Effector memory CD4-positive, alpha-beta T cell (primary cell): ENCODE data around the gene HECA.
"Not testable (repeated sequence)": the region's sequence is repeated elsewhere in the genome, so short reads cannot be mapped to it uniquely, and the experiment has no call there.

ENCODE experiments used
- DNase-seq, 3 donors: peaks; one replicate each; pipeline ENCODE4 v3.0.0-alpha.2; 2020
- H3K27ac ChIP-seq: 2 replicates; pipeline ENCODE4 v1.7.0; 2013; ENCODE audit warnings: mild to moderate bottlenecking, low read length, moderate library complexity; ENCODE audit not compliant: insufficient read depth, poor library complexity, severe bottlenecking
- H3K27me3 ChIP-seq: replicated peaks from 2 replicates; pipeline ENCODE4 v1.7.0; 2013; ENCODE audit warnings: mild to moderate bottlenecking, low read length; ENCODE audit not compliant: insufficient read depth, control insufficient read depth, poor library complexity, severe bottlenecking
- H3K36me3 ChIP-seq: 2 replicates; pipeline ENCODE4 v1.7.0; 2013; ENCODE audit warnings: mild to moderate bottlenecking, low read length, moderate library complexity; ENCODE audit not compliant: control insufficient read depth, insufficient read depth
- H3K4me1 ChIP-seq: 2 replicates; pipeline ENCODE4 v1.7.0; 2013; ENCODE audit warnings: low read length, mild to moderate bottlenecking; ENCODE audit not compliant: control insufficient read depth, insufficient read depth, poor library complexity, severe bottlenecking
- H3K4me3 ChIP-seq: 2 replicates; pipeline ENCODE4 v1.7.0; 2013; ENCODE audit warnings: low read length, low read depth, mild to moderate bottlenecking; ENCODE audit not compliant: insufficient read depth, poor library complexity, severe bottlenecking
- H3K9me3 ChIP-seq: 2 replicates; pipeline ENCODE4 v1.7.0; 2013; ENCODE audit warnings: mild to moderate bottlenecking, low read length, moderate library complexity; ENCODE audit not compliant: control insufficient read depth

HECA gene

DNA sequence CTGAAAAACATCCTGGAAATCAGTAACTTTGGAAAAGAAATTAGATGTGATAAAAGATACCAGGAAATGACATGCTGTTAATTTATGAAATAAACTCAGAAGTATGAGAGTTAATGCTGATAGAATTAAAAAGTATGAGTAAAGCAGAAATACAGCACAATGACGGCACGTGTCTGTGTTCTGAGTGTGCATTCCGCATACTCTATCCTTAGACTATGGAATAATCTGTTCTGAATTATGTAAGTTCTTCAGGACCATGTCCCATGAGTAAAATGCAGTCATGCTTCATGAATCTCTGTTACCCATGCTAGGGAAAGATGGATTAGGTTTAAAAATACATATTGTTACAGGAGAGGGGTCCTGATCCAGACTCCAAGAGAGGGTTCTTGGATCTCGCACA is 21.7 kb downstream of the HECA start:
- H3K27ac ChIP-seq, result no peak overlapping the region
- H3K27me3 ChIP-seq, result no peaks in the 10 kb centered on the region
- no peak overlapping the region for H3K4me3 ChIP-seq
- H3K9me3 ChIP-seq, result no peaks in the 10 kb centered on the region
- no peak for DNase-seq
- H3K4me1 ChIP-seq, result peaks cover 70% of the 10 kb centered on the region
- peaks cover 4% of the 10 kb centered on the region for H3K36me3 ChIP-seq

DNA sequence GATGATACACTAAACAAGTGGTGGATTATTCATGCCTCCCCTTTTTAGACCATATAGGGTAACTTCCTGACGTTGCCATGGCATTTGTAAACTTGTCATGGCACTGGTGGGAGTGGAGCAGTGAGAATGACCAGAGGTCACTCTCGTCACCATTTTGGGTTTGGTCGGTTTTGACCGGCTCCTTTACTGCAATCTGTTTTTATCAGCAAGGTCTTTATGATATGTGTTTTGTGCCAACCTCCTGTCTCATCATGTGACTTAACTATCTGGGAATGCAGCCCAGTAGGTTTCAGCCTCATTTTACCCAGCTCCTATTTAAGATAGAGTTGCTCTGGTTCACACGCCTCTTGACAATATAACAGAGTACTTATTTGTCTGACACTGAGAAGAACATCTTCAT is 22.2 kb downstream of the HECA start:
- not testable (repeated sequence) for H3K27ac ChIP-seq, DNase-seq, H3K4me3 ChIP-seq, H3K27me3 ChIP-seq, H3K36me3 ChIP-seq, H3K9me3 ChIP-seq
- H3K4me1 ChIP-seq, result peaks cover 69% of the 10 kb centered on the region

DNA sequence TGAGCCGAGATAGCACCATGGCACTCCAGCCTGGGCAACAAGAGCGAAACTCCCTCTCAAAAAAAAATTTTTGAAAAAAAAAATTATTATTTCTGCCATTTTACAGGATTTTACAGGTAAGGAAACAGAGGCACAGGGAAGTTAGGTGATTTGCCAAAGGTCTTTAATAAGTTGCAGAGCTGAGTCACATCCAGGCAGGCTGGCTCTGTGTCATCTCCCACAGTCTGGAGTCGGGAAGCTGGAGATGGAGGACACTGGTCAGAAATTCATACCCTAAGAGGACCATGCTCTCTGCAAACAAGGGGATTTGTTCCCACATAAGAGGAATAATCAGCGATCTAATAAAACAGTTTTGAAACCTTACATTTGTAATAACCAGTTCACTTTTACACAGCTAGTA is 24.1 kb downstream of the HECA start:
- Histone ChIP-seq H3K27me3 (no peaks in the 10 kb centered on the region), H3K4me3 (no peak overlapping the region), H3K9me3 (no peaks in the 10 kb centered on the region), H3K27ac (no peak overlapping the region), H3K4me1 (peaks cover 70% of the 10 kb centered on the region), H3K36me3 (peaks cover 4% of the 10 kb centered on the region)
- no peak for DNase-seq

DNA sequence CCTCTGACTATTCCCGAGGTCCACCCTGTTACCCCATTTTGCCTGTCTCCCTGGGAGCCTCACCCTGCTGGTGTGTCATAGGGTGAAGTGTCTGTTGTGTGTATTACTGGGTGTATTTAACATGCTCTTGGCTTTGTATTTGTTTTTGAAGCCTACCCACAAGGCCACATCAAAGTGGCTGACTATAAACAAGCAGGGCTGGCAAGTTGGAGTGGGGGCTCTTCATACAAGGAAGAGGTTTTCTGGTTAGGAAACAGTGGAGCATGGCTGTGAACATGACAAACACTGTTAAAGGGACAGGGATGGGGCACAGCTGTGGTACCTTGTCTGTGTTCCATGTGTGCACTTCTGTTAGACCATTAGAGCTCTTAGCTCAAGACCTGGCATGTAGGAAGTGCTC is 26.3 kb downstream of the HECA start:
- Histone ChIP-seq H3K9me3 (no peaks in the 10 kb centered on the region), H3K27ac (peak overlapping the region; percentile 72), H3K4me1 (peaks cover 72% of the 10 kb centered on the region), H3K36me3 (peaks cover 6% of the 10 kb centered on the region), H3K27me3 (no peaks in the 10 kb centered on the region), H3K4me3 (peak overlapping the region; percentile 39)
- DNase-seq, result peak; percentile 65 to 76 (median 71)

DNA sequence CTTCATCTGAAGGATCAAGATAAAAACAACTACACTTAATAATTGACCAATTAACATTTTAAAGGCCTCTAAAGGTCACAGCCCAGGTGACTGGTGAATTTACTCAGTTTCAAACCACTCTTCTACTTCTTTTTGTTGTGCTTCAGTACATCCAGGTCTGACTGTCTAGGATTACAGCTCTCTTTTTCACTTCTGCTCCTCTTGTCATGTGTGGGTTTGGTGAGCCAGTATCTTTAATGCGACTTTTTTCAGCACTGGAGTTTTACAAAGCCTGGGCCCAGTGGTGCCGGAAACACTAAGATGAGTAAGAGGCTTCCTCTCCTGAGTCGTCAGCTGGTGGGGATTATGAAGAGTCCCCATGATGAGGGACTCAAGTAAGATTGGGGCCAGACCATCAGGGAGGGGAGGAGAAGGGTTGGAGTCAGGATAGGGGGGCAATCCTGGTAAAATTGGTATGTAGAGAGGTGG is 27.0 kb downstream of the HECA start:
- peak overlapping the region; percentile 72 for H3K27ac ChIP-seq
- H3K4me3 ChIP-seq, result peak overlapping the region; percentile 39
- peak; percentile 41 to 66 (median 49) for DNase-seq
- H3K4me1 ChIP-seq, result peaks cover 74% of the 10 kb centered on the region
- H3K9me3 ChIP-seq, result no peaks in the 10 kb centered on the region
- no peaks in the 10 kb centered on the region for H3K27me3 ChIP-seq
- peaks cover 9% of the 10 kb centered on the region for H3K36me3 ChIP-seq

DNA sequence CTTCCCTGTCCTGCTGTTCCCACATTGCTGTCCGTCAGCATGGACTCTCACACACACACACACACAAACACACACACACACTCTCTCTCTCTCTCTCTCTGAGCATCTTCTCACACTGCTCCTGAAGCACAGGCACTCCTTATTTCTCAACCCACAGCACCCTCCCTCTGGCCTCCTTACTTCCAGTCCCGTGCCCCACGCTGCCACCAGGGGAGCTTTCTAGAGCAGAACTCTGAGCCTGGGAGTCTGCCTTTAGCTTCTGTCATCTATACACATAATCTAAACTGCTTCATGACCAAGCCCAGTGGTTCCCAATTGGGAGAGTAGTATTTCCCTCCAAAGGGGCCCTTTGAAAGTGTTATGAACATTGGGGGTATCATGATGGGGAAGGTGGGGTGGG is 29.1 kb downstream of the HECA start:
- H3K4me3 ChIP-seq, result no peak overlapping the region
- peaks cover 22% of the 10 kb centered on the region for H3K36me3 ChIP-seq
- no peak for DNase-seq
- H3K9me3 ChIP-seq, result no peaks in the 10 kb centered on the region
- H3K4me1 ChIP-seq, result peaks cover 68% of the 10 kb centered on the region
- no peaks in the 10 kb centered on the region for H3K27me3 ChIP-seq
- peak overlapping the region; percentile 33 for H3K27ac ChIP-seq

DNA sequence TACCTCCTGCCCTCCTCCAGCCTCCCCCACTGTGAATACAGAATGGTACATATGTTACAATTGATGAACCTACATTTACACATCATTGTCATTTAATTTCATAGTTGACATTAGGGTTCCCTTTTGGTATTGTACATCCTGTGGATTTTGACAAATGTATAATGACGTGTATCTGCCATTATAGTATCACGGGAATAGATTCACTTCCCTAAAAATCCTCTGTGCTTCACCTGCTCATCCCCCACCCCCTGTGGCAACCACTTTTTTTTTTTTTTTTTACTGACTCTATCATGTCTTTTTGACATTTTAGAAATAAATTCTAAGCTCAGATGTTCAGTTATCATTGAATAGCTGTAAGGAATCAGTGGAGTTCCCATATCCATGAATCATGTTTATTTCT is 30.4 kb downstream of the HECA start:
- Histone ChIP-seq H3K36me3 (peaks cover 22% of the 10 kb centered on the region), H3K4me3 (no peak overlapping the region), H3K4me1 (peaks cover 66% of the 10 kb centered on the region), H3K9me3 (no peaks in the 10 kb centered on the region), H3K27me3 (no peaks in the 10 kb centered on the region), H3K27ac (no peak overlapping the region)
- no peak for DNase-seq

DNA sequence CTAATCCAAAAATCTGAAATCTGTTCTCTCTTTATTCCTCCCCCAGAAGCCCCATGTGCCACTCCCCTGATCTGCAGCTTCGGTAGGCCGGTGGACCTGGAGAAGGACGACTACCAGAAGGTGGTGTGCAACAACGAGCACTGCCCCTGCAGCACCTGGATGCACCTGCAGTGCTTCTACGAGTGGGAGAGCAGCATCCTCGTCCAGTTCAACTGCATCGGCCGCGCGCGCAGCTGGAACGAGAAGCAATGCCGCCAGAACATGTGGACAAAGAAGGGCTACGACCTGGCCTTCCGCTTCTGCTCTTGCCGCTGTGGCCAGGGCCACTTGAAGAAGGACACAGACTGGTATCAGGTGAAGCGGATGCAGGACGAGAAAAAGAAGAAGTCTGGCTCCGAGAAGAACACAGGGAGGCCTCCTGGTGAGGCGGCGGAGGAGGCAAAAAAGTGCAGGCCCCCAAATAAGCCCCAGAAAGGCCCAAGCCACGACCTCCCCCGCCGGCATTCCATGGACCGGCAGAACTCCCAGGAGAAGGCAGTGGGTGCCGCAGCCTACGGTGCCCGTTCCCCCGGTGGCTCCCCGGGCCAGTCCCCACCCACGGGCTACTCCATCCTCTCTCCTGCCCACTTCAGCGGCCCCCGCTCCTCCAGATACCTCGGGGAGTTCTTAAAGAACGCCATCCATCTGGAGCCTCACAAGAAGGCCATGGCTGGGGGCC is 31.5 kb downstream of the HECA start:
- peaks cover 58% of the 10 kb centered on the region for H3K4me1 ChIP-seq
- H3K27ac ChIP-seq, result no peak overlapping the region
- DNase-seq, result no peak

DNA sequence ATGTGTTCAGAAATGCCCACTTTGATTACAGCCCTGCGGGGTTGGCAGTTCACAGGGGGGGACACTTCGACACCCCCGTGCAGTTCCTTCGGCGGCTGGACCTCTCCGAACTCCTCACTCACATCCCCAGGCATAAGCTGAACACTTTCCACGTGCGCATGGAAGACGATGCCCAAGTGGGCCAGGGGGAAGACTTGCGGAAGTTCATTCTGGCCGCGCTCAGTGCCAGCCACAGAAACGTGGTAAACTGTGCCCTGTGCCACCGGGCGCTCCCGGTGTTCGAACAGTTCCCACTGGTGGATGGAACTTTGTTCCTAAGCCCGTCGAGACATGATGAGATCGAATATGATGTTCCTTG is 32.1 kb downstream of the HECA start:
- H3K27me3 ChIP-seq, result no peaks in the 10 kb centered on the region
- no peak overlapping the region for H3K27ac ChIP-seq
- no peak overlapping the region for H3K4me3 ChIP-seq
- peaks cover 22% of the 10 kb centered on the region for H3K36me3 ChIP-seq
- DNase-seq, result no peak
- no peaks in the 10 kb centered on the region for H3K9me3 ChIP-seq
- H3K4me1 ChIP-seq, result peaks cover 53% of the 10 kb centered on the region

More for the DNA sequence above, 31.5 kb downstream of the HECA start:
- Histone ChIP-seq H3K9me3 (no peaks in the 10 kb centered on the region), H3K36me3 (peaks cover 22% of the 10 kb centered on the region), H3K4me3 (no peak overlapping the region), H3K27me3 (no peaks in the 10 kb centered on the region)

DNA sequence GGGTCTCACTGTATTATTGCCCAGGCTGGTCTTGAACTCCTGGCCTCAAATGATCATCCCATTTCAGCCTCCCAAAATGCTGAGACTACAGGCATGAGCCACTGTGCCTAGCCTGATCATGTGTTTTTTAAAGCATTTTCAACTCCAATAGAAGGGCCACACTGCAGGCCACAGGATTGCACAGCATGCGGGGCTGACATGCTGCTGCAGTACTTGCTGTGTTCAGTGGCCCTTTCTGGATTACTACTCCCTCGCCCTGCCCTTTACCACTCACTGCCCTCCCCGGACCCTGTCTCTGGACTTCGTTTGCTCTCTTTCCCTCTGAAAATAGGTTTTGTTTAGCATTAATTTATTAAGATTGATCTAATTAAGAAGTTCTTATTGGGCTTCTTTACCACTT is 37.3 kb downstream of the HECA start:
- Histone ChIP-seq H3K9me3 (no peaks in the 10 kb centered on the region), H3K27me3 (no peaks in the 10 kb centered on the region), H3K36me3 (peaks cover 31% of the 10 kb centered on the region), H3K4me1 (peaks cover 59% of the 10 kb centered on the region), H3K27ac (no peak overlapping the region), H3K4me3 (no peak overlapping the region)
- no peak for DNase-seq
